HG03565 (cell line): Measurements from ENCODE around the gene FILIP1L.

ENCODE experiments used
- ATAC-seq: cut with Tn5 transposase; IDR thresholded peaks from one replicate; pipeline ENCODE4 v1.9.1; 2021; ENCODE audit warnings: mild to moderate bottlenecking, moderate library complexity; ENCODE audit not compliant: unreplicated experiment

FILIP1L gene

DNA sequence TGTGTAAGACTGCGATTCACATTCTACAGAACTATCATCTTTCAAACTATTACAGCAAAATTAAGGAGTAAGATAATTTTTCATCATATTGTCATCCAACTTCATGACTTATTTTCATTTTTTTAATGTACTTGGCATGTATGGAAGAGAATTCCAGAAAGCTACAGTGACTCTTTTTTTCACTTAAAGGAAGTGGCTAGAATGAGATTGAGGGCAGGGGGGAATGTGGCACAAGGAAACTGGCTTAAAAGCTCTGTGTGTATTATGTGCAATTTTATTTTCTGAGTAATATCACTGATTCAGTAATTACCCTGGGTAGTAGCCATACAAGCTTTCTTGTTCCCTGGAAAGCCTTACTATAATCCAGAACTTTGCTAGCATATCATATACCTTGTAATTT lies 94.6 kb downstream of the FILIP1L start:
- no peak for ATAC-seq

DNA sequence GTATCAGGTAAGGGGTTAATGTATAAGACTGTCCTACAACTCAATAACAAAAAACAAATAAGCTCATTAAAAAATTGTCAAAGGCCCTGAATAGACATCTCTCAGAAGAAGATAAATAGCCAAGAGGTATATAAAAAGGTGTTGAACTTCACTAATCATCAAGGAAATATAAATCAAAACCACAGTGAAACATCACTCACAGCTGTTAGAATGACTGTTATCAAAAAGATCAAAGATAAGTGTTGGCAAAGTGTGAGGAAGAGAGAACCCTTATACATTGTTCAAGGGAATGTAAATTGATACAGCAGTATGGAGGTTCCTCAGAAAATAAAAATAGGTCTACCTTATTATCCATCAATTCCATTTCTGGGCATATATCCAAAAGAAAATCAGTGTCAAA lies 95.5 kb downstream of the FILIP1L start:
- no peak for ATAC-seq

DNA sequence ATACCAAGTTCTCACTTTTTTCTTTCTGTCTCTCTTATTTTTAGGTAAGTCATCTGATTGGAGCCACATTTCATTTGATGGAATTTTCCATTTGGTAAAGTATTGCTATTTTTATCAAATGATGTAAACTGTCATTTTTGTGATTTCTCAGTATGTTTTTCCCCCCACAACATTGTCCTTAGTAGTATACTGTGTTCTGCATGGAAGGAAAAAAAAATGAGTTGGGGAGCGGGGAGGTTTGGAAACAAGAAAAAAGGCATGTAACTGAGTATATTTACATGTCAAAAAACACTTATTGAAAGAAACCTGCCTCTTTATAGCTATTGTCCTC lies 104.2 kb downstream of the FILIP1L start:
- no peak for ATAC-seq

DNA sequence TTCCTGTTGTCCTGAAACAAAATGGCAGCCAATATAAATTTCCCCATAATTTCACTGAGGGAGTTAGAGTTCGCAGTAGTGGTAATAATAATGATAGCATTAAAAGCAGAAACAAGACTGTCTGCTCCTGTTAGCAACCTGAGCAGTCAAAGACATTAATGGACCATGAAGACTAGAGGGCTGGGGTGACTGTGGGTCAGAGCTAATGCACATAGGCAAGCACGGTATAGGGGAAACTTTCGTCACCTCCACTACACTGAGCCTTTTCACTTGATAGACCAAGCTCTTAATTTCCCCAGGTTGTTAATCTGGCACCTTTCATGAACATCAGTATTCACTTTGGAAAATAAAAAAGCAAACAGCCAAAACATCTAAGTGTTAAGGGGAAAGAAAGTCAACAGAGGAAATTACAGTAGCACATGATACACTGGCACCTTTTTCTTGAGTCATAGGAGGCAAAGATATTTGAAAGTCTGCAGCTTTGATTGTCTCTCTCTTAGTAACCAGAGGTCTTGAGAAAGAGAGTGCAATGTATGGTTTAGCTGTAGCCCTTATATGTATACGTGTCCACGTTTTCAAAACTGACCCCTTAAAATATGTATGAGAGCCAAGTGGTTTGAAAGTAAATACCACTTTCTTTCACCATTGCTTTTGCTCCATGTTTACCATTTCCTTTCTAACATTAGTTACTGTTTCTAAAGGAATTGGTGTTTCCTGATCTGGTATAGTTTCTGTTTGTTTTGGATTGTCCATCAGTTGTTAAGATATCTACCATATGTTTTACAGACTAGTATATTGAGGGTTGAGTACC lies 104.8 kb downstream of the FILIP1L start:
- ATAC-seq, result no peak

DNA sequence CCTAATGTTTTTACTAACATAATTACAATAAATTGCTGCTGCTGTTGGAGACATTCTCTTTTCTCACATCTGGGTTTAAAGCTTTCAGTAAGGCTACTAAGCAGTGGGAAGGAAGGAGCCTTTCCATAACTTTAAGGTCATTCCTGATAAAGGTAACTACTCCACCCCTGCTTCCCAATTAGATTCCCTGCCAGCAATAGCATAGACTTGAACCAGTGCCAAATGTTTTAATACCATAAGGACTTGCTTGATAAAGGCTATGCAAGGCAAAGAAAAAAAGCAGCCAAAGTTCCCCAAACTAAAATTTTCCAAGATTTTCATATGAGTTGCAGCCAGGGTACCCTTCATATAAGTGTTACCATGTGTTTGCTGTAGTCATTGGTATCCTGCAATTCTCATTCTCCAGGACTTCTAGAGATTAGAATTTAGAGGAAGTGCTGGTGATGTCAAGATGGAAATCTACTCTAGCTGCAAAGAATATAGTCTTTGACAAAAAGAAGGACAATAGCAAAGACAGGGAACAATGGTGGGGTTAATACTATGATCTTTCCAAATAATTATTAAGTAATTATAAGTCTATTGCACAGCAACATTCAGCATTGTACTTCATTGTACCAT lies 106.1 kb downstream of the FILIP1L start:
- no peak for ATAC-seq

DNA sequence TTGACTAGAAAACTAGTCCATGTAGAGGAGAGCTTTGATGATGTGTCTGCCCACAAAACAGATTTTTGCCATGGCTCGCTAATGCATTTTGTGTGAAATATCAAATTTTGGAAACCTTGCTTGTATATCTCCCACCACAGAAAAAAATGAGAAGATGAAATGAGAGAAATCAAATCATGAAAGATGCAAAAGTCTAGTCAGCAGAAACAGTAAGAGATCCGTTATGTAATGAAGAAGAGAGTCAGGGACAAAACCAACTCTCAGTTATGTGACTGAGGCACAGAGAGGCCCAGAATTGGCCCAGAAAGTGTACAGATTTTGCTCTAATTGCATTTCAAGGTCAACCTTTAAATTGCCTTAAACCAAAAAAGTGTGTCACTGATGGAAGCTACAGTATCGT lies 107.0 kb downstream of the FILIP1L start:
- ATAC-seq, result no peak

DNA sequence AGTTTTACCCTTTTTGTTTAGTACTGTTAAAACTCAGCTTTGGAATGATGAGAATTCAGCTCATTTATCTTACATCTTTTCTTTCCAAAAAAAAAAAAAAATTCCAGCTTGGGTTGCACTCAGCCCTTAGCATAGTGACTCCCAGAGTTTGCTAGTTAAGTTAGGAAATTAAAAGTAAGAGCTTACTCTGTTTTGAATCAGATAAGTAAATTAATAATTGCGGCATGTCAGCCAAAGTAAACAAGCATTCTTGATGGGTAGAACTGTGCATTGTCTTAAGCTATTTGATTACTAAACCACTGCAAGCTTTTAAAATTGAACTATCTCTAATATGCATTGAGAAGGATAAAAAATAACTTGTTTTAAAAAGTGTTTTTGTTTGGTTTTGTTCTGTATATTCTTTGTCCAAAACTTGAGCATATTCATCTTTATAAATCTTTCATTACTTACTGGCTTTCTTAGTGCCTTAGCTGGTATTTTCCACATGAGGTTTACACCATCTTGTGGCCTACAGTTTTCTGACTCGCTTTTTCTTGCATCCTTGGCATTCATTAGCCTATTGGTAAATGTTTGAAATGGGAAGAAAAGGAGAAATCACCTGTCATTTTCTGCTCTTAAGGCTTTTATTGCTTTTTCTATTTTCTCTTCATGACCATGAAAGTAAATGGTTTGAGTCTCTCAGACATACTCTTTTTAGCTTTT lies 107.6 kb downstream of the FILIP1L start:
- ATAC-seq, result no peak

DNA sequence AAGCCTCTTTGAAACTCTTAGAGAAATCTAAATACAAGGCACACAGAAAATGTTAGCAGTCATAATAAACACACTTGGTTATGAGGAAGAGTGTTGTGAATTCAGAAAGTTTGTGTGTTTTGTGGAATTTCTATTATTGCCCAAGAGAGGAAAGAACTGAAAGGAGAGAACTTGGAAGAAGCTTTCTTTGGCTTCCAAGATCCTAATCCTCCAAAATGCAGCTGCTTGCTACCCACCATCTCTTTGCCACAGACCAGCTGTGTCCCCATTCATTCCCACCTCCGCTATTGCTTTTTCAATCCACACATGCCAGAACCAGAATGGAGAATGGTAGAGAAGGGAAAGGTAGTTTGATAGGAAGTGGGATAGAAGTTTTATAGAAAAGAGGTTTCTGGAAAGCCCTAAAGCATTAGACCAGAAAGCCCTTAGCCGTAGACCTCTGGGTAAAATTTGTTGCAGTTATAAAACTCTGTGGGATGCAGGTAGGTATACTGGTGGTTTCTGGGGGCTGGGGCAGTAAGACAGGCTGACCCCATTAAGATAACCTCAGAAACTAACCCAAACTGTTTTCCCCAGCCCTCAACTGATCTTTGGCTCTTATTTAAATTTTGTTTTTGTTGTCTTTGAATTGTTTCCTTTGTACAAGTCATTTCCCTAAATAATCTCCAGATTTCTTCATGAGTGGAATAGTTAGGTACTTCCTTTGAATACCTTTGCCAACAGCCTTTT lies 108.5 kb downstream of the FILIP1L start:
- ATAC-seq, result no peak

DNA sequence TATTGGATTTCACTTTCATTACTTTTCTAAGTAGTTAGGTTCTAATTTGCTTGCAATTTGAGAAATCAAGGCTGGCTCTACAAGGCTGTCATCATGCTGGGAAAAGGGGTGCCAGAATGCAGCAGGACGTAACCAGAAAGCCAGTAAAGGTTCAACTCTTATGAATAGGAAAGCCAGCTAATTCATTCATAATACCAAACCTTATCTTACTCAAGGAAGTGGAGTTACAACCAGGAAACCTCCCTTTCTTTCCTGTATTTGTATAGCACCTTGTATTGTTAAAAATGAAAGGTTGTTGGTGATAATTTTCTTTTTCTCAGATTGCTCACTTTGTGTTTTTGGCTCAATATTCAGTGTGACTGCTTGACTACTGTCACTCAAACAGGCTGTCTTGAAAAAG lies 109.4 kb downstream of the FILIP1L start:
- ATAC-seq, result no peak

DNA sequence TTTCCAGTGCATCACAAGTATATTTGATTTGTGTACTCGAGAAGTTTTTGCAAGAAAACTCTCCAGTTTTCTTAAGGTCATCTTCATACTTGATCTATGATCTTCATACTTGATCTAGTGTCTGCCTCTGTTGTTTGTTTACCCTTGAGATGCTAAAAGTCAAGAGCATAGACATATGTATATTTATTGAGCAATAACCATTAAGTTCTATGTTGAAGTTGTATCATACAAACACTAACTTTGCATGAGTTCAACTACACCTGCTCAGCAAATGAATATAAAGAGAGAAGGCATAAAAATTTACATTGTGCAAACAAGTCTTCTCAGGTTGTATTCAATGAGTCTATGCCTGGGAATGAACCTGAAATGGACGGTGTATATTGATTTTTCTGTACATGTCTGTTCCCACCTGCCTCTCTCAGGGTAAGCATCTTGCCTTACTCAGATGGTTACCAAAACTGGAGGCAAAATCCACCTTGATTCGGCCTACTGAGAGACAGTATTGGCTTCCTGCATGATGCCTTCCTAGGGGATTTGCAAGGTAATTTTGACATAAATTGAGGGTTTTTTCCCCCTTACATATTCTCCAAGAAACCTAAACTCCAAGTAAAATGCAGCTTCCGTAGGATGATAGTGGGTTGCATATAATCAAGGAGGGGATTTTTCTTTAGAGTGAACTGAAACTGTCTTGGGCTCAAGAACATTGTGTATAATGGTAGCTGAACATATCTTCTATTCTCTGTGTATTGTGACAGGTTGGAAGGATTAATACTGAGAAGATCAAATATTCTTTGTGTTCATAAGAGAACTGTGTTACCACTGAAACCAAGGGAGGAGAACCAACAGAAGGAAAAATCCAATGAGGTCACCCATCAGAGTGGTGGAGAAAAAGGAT lies 110.4 kb downstream of the FILIP1L start:
- ATAC-seq, result no peak

DNA sequence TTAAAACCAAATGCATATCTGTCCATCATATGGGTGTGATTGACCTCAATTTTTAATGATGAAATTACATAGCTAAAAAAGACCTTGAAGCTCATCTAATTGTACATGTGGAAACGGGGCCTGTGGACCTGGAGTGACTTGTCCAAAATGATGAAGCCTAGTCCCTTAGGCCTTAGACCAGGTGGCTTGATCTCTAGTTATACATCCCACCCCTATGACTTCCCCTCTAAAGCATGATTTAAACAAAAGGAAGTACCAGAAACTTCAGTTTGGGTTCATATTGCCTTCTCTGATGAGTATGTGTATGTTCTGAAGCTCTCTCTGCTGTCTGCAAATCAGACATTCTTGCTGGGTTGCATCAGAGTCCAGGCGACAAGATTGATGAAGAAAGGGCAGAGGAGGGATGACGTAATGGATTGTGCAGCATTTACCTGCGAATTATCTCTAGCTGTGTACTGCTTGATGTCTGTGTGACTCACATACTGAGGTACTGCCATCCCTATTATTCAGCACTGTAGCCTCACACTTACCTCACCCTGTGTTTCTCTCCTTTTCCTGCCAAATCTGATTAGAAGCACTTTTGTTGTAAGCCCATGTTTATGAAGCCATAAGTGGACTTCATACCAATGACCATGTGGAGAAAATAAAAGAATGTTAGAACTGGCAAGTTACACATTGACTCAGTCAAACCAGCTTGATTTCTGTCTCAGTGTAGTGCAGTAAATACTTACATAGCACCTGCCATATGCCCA lies 111.5 kb downstream of the FILIP1L start:
- no peak for ATAC-seq

DNA sequence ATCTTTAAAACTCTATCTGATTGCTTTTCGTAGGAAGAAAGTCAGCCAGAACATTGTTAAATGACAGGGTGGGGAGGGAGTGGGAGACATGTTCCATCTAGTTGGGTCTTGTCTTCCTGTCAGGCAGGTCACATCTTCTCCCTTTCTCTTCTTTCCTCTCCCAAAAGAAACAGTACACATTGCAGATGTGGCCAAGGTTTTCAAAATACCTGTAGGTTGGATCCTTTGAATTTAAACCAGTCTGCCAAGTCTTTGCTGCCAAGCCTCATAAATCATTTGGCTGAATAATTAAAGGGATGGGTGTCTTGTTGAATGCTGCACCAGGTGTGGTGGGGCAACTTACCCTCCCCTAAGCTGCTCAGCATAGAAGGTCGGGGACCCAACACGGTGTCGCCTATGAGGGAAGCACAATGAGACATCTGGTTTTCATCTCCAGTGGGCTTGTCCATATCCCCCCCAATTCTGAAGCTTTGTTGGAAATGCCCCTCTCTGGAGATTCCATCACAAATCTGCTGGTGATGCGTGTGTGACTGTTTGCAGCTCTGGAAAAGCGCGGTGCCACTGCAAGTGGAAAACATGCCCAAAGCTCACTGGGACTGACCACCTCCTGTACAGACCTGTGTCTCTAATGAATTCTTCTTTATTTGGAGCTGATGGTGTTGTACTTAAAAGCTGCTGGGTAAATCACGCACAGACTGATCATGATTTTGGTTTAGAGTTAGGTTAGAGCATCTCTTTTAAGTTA lies 112.6 kb downstream of the FILIP1L start:
- ATAC-seq, result no peak

DNA sequence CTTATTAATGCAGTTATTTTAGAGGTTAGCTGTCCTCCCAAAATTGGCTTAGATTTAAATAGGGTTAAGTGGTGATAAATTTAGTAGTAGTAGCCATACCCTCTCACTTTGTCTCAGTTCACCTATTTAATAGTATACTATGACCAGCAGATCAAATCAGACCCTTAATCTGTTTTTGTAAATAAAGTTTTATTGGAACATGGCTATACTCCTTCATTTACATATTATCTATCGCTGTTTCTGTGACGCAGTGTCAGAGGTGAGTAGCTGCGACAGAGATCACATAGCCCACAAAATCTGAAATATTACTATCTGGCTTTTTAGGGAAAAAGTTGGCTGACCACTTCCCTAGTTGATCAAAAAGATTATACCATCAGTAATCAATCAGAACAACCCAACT lies 113.2 kb downstream of the FILIP1L start:
- no peak for ATAC-seq

DNA sequence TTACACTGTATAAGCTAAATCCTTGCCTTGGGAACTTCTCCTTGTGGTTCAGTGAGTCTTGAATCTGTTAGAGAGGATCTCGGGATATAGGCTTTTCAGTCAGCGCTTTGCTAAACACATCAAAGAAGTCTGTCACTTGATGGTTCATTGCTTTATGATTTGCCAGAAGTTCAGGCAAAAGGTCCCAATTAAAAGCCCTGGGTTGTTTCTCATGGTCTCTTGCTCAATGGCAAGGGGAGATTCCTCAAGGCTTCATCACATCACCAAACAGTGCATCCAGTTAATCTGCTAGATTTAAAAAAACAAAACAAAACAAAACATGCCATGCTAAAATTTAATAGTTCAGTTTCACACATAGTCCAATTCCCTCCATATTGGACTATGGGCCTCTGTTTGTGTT lies 114.8 kb downstream of the FILIP1L start:
- no peak for ATAC-seq

DNA sequence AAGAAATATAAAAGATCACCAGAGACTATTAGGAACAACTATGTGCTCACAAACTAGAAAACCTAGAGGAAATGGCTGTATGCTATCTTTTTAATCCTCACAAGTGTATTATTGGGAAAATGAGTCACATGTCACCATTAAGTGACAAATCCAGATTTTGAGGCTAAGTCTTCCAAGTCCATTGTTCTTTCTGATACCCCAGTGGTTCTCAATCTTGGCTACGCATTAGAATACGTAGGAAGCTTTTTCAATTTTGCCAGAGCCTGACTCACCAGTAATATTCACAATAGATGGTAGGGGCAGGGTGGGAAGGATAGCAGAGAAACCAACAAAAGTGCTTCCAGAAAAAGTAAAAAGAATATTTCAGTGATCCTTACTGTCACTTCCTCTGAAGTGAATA lies 117.0 kb downstream of the FILIP1L start:
- no peak for ATAC-seq

DNA sequence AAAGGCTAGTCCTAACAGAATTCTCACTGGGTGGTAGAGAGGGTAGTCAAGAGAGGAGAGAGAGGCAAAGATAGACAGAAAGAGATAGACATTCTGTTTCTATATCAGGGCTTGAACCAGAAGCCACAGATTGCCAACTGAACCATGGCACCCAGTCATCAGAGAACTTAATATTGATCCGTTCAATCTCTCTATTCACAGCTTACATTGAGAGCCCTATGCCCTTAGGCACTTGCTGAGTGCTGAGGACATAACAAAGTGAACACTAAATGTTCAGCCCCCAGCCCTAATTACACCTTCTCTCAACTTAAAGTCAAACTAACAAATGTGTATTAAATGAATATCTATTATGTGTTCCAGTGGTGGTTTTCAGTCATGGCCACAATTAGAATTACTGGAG lies 124.1 kb downstream of the FILIP1L start:
- no peak for ATAC-seq

DNA sequence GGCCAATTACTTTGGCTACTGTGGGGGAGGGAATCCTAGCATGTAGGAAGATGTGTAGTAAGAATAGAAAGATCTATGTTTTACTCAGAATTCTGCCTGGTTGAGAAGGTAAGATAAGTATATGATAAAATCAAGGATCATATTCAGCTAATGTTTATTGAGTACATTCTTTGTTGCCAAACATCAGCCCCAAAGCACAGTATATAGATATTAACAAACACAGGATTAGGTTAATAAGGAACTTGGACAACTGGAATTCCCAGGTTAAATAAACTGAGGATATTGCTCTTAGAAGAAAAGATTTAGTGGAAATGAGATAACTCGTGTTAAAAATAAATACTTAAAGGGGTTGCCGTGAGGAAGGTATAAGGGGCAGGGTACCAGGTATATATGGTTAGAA lies 129.6 kb downstream of the FILIP1L start:
- ATAC-seq, result no peak

DNA sequence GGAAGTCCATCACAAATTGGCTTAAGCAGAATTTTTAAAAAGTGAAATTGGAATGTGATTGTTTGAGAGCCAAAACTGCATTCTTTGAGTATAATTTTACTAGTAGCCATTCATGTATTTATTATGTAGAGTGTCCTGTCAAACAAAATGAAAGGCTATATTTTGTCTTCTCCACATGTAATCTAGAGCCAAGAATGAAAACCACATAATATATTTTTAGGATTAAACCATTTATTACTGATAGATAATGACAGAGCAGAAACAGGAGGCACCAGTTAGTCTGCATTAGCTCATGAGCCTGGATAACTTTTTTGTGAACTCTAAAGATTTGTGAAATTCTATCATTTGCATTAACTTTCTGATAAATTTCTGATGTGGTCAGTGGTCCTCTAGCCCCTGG lies 130.2 kb downstream of the FILIP1L start:
- no peak for ATAC-seq

DNA sequence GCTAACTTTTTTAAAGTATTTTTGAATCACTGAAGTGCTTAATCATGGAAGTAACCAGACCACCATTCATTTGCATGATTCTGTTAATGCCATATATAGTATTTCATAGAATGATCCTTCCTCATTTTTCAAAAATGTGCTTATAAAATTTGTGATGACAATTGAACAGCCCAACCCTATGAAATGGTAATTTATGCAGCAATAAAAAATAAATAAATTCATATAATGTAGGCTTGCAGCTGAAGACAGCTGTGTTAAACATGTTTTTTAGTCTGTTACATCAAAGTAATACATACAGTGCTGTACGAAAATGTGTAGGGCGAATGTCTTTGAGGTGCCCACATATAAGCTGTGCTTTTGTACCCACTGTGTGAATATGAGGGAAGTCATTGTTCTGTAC lies 131.7 kb downstream of the FILIP1L start:
- no peak for ATAC-seq
